Measurements from ENCODE around the gene AFF3. TPM values are rescaled to one million over a fixed set of nuclear protein-coding genes. Genes with fewer than 3 reads are reported as not detected.

The AFF3 gene
- total RNA-seq, 1 experiment from 2014 or later = not detected

DNA sequence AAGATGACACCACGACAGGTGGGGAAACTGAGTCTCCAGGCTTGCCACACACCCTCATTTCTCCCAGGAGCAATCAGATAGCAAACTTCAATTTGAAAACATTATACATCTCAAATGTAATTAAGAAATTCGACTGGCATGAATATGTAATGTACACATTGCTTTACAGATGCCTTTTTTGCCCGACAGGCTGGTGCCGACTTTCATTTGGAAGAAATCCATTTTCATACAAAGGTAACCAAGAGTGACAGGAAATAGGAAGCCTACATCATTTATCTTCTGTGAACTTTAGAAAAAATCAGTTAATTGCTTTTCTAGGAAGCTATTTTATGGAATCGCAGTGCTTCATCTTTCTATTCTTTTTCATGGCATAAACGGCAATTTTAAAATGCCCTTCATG lies 140.3 kb downstream of the AFF3 start:
- Histone ChIP-seq H2AFZ (no peak overlapping the region), H3K27ac (no peak overlapping the region), H3K79me2 (ENCODE audit: low read depth) (no peaks in the 10 kb centered on the region), H3K4me1 (replicated peaks; ENCODE audit: insufficient read depth) (no peaks in the 10 kb centered on the region), H4K20me1 (ENCODE audit: insufficient read depth) (no peaks in the 10 kb centered on the region), H3K36me3 (ENCODE audit: low read depth) (no peaks in the 10 kb centered on the region), H3K4me2 (no peak overlapping the region), H3K9me3 (ENCODE audit: insufficient read depth, low read depth) (no peaks in the 10 kb centered on the region), H3K9me2 (ENCODE audit: insufficient read depth) (no peaks in the 10 kb centered on the region), H3K27me3 (ENCODE audit: insufficient read depth, low read depth) (peaks cover 86% of the 10 kb centered on the region), H3F3A (ENCODE audit: insufficient read depth, low read depth) (no peaks in the 10 kb centered on the region), H3K4me3 (no peak overlapping the region)
- ChIA-PET POLR2A (ENCODE audit: unreplicated experiment) (interaction anchor here (0.6 kb wide), 1 partner anchor 226 kb away, joined by 5 read pairs; no protein-coding TSS in a partner anchor), CTCF (no interaction called here)
- no TSS peak for BruUV-seq (replicated peaks)
- no peak for TF ChIP-seq EZH2 (IDR thresholded peaks at IDR 0.05; ENCODE audit: low read depth)
- TF ChIP-seq, protein P1, sequence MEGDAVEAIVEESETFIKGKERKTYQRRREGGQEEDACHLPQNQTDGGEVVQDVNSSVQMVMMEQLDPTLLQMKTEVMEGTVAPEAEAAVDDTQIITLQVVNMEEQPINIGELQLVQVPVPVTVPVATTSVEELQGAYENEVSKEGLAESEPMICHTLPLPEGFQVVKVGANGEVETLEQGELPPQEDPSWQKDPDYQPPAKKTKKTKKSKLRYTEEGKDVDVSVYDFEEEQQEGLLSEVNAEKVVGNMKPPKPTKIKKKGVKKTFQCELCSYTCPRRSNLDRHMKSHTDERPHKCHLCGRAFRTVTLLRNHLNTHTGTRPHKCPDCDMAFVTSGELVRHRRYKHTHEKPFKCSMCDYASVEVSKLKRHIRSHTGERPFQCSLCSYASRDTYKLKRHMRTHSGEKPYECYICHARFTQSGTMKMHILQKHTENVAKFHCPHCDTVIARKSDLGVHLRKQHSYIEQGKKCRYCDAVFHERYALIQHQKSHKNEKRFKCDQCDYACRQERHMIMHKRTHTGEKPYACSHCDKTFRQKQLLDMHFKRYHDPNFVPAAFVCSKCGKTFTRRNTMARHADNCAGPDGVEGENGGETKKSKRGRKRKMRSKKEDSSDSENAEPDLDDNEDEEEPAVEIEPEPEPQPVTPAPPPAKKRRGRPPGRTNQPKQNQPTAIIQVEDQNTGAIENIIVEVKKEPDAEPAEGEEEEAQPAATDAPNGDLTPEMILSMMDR (conservative IDR thresholded peaks at IDR 0.05) = no peak
- DNase-seq = no peak
- intact Hi-C loops (cut with micrococcal nuclease; ENCODE audit: unreplicated experiment) = no loop called here

DNA sequence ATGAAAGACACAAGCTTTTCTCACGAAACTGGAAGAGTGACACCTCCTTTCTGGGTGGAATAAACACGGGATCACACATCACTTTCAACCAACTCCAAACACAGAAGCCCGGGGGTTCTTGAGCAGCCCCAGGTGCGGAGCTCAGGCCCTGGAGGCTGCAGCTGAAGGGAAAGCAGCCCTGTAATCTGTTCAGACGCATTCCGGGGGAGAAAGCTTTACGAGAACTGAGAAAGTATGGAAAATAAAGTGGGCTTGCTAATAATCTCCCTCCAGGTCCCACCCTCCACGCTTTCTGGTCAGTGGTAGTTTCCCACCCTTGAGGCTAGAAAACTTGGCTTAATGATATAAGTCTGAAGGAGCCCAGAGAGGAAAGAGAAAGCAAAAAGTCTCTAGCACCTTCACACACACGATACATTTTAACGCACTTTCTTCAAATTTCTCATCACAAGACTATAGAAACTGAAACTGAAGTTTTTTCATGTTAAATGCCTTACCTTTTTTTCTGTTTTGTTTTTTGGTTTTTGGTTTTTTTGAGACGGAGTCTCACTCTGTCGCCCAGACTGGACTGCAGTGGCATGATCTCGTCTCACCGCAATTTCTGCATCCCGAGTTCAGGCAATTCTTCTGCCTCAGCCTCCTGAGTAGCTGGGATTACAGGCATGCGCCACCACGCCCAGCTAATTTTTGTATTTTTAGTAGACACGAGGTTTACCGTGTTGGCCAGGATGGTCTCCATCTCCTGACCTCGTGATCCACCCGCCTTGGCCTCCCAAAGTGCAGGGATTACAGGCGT lies 141.3 kb downstream of the AFF3 start:
- Histone ChIP-seq H3K27ac (no peak overlapping the region), H2AFZ (peak overlapping the region; percentile 10; the same call in 1 of the 2 replicates), H3K9me3 (ENCODE audit: insufficient read depth, low read depth) (no peaks in the 10 kb centered on the region), H3K4me2 (peak overlapping the region; percentile 20), H3F3A (ENCODE audit: insufficient read depth, low read depth) (no peaks in the 10 kb centered on the region), H4K20me1 (ENCODE audit: insufficient read depth) (no peaks in the 10 kb centered on the region), H3K4me1 (replicated peaks; ENCODE audit: insufficient read depth) (no peaks in the 10 kb centered on the region), H3K4me3 (no peak overlapping the region), H3K9me2 (ENCODE audit: insufficient read depth) (no peaks in the 10 kb centered on the region), H3K79me2 (ENCODE audit: low read depth) (no peaks in the 10 kb centered on the region), H3K36me3 (ENCODE audit: low read depth) (no peaks in the 10 kb centered on the region), H3K27me3 (ENCODE audit: insufficient read depth, low read depth) (peaks cover 81% of the 10 kb centered on the region)
- TF ChIP-seq EZH2 (IDR thresholded peaks at IDR 0.05; ENCODE audit: low read depth) = no peak
- TF ChIP-seq, protein P1 (conservative IDR thresholded peaks at IDR 0.05) = no peak
- no peak for DNase-seq
- CTCF ChIA-PET = no interaction called here
- no TSS peak for BruUV-seq (replicated peaks)
- POLR2A ChIA-PET (ENCODE audit: unreplicated experiment) = no interaction called here
- intact Hi-C loops (cut with micrococcal nuclease; ENCODE audit: unreplicated experiment) = no loop called here

DNA sequence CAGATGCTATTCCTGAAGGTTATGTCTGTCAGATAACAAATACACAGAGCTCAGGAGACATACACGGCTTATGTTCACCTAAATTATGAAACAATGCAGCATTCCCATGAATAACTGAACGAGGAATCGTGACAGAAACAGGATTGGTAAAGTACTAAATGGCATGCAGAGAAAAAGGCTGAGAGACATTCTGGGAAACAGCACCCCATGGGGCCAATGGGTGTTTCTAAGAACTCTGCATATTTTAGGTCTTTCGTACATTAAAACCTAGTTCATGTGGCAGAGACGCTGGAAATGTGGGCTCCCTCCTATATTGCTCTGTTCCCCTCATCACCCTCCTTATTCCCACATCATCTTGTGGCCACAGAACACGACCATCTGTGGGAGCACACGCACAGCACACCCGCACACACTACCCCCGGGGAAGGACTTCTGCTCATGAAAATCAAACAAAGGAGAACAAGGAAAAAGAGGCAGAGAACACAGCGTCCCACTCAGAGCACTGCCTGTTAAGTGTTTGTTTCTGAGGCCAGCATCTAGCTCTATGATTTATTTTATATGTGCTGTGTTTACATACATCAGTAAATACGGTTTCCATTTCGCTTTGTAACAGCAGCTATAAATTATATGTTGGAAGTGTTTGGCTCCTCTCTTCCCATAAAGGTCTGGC lies 143.6 kb downstream of the AFF3 start:
- H3K27me3 ChIP-seq (ENCODE audit: insufficient read depth, low read depth) = peaks cover 75% of the 10 kb centered on the region
- no peaks in the 10 kb centered on the region for H3F3A ChIP-seq (ENCODE audit: insufficient read depth, low read depth)
- no peaks in the 10 kb centered on the region for H3K4me1 ChIP-seq (replicated peaks; ENCODE audit: insufficient read depth)
- no peaks in the 10 kb centered on the region for H3K9me3 ChIP-seq (ENCODE audit: insufficient read depth, low read depth)
- H3K27ac ChIP-seq = no peak overlapping the region
- H3K4me3 ChIP-seq = no peak overlapping the region
- no peaks in the 10 kb centered on the region for H3K9me2 ChIP-seq (ENCODE audit: insufficient read depth)
- H3K4me2 ChIP-seq = no peak overlapping the region
- DNase-seq = no peak
- TF ChIP-seq, protein P1 (conservative IDR thresholded peaks at IDR 0.05) = no peak
- no peak for TF ChIP-seq EZH2 (IDR thresholded peaks at IDR 0.05; ENCODE audit: low read depth)
- no peaks in the 10 kb centered on the region for H4K20me1 ChIP-seq (ENCODE audit: insufficient read depth)
- no TSS peak for BruUV-seq (replicated peaks)
- no peaks in the 10 kb centered on the region for H3K36me3 ChIP-seq (ENCODE audit: low read depth)
- H2AFZ ChIP-seq = no peak overlapping the region
- intact Hi-C loops (cut with micrococcal nuclease; ENCODE audit: unreplicated experiment) = no loop called here
- H3K79me2 ChIP-seq (ENCODE audit: low read depth) = no peaks in the 10 kb centered on the region
- ChIA-PET POLR2A (ENCODE audit: unreplicated experiment) (no interaction called here), CTCF (no interaction called here)

All from PC-9 (cell line).